ENCODE measurements around the gene BCL11B.

BCL11B gene

GRCh38 chr14:99224116-99224910, 47.7 kb downstream of the BCL11B start:
- no peak for DNase-seq (ENCODE audit: low spot score)

GRCh38 chr14:99221445-99221844, 50.6 kb downstream of the BCL11B start:
- no peak for DNase-seq (ENCODE audit: low spot score)

- no peak for DNase-seq (ENCODE audit: low spot score)
Observed at GRCh38 chr14:99217066-99217955, 54.7 kb downstream of the BCL11B start.

- no peak for DNase-seq (ENCODE audit: low spot score)
Observed at GRCh38 chr14:99216191-99216590, 55.8 kb downstream of the BCL11B start.

GRCh38 chr14:99215277-99215676, 56.7 kb downstream of the BCL11B start:
- no peak for DNase-seq (ENCODE audit: low spot score)

GRCh38 chr14:99214701-99215100, 57.3 kb downstream of the BCL11B start:
- no peak for DNase-seq (ENCODE audit: low spot score)

- DNase-seq (ENCODE audit: low spot score), result no peak
Observed at GRCh38 chr14:99213527-99213971, 58.4 kb downstream of the BCL11B start.

GRCh38 chr14:99213101-99213500, 58.9 kb downstream of the BCL11B start:
- no peak for DNase-seq (ENCODE audit: low spot score)

- DNase-seq (ENCODE audit: low spot score), result no peak
Observed at GRCh38 chr14:99212646-99213045, 59.4 kb downstream of the BCL11B start.

GRCh38 chr14:99212199-99212598, 59.8 kb downstream of the BCL11B start:
- DNase-seq (ENCODE audit: low spot score), result no peak

- DNase-seq (ENCODE audit: low spot score), result no peak
Observed at GRCh38 chr14:99211410-99211809, 60.6 kb downstream of the BCL11B start.

GRCh38 chr14:99210333-99210732, 61.7 kb downstream of the BCL11B start:
- no peak for DNase-seq (ENCODE audit: low spot score)

- DNase-seq (ENCODE audit: low spot score), result no peak
Observed at GRCh38 chr14:99209409-99209808, 62.6 kb downstream of the BCL11B start.

- DNase-seq (ENCODE audit: low spot score), result no peak
Observed at GRCh38 chr14:99208318-99208717, 63.7 kb downstream of the BCL11B start.

GRCh38 chr14:99207456-99207855, 64.5 kb downstream of the BCL11B start:
- DNase-seq (ENCODE audit: low spot score), result no peak

- no peak for DNase-seq (ENCODE audit: low spot score)
Observed at GRCh38 chr14:99206090-99206489, 65.9 kb downstream of the BCL11B start.

- DNase-seq (ENCODE audit: low spot score), result no peak
Observed at GRCh38 chr14:99205086-99205688, 66.8 kb downstream of the BCL11B start.

- no peak for DNase-seq (ENCODE audit: low spot score)
Observed at GRCh38 chr14:99203801-99204200, 68.2 kb downstream of the BCL11B start.

- DNase-seq (ENCODE audit: low spot score), result no peak
Observed at GRCh38 chr14:99203080-99203479, 68.9 kb downstream of the BCL11B start.

GRCh38 chr14:99202516-99202915, 69.5 kb downstream of the BCL11B start:
- DNase-seq (ENCODE audit: low spot score), result no peak

GRCh38 chr14:99201351-99202073, 70.5 kb downstream of the BCL11B start:
- DNase-seq (ENCODE audit: low spot score), result no peak

- no peak for DNase-seq (ENCODE audit: low spot score)
Observed at GRCh38 chr14:99200654-99201005, 71.4 kb downstream of the BCL11B start.
